GM19238 (cell line): ENCODE measurements around the gene FES.
"Not testable (repeated sequence)": the region's sequence is repeated elsewhere in the genome, so short reads cannot be mapped to it uniquely, and the experiment has no call there.

Source experiments
- DNase-seq: peaks from one replicate; pipeline ENCODE4 v3.0.0; 2011; ENCODE audit warnings: low spot score; ENCODE audit not compliant: insufficient read length

Gene FES

GRCh38 chr15:90890839-90891238, 6.5 kb downstream of the FES start:
- no peak for DNase-seq

GRCh38 chr15:90891346-90891949, 7.1 kb downstream of the FES start:
- DNase-seq: no peak

- no peak for DNase-seq
These were observed 7.7 kb downstream of the FES start for GRCh38 chr15:90892023-90892422.

- DNase-seq: no peak
These were observed 8.3 kb downstream of the FES start for GRCh38 chr15:90892498-90893174.

GRCh38 chr15:90893175-90894090, 9.1 kb downstream of the FES start:
- DNase-seq: no peak

GRCh38 chr15:90895571-90896117, 11.3 kb downstream of the FES start:
- DNase-seq: no peak

- DNase-seq: not testable (repeated sequence)
These were observed 12.9 kb downstream of the FES start for GRCh38 chr15:90897131-90897655.

- no peak for DNase-seq
These were observed 17.1 kb downstream of the FES start for GRCh38 chr15:90901175-90902039.

- peak; percentile 96 for DNase-seq
These were observed 17.9 kb downstream of the FES start for GRCh38 chr15:90902040-90902839.

GRCh38 chr15:90902840-90903732, 18.8 kb downstream of the FES start, which contains the start of gene MAN2A2:
MAN2A2 (plus strand) TSS chr15:90903302; CDS start chr15:90904208, 906 bp downstream.
- DNase-seq: peak; percentile 88

GRCh38 chr15:90903733-90904536, 19.6 kb downstream of the FES start:
- DNase-seq: no peak

GRCh38 chr15:90904746-90905145, 20.4 kb downstream of the FES start:
- no peak for DNase-seq

GRCh38 chr15:90905306-90906180, 21.2 kb downstream of the FES start:
- DNase-seq: no peak

GRCh38 chr15:90906181-90906849, 22.0 kb downstream of the FES start:
- DNase-seq: no peak

GRCh38 chr15:90907051-90907660, 22.9 kb downstream of the FES start:
- DNase-seq: no peak
